Femur (tissue), 1 donor: Measurements from ENCODE around the gene PHEX.
"Not testable (repeated sequence)": the region's sequence is repeated elsewhere in the genome, so short reads cannot be mapped to it uniquely, and the experiment has no call there.

Experiments
- DNase-seq: peaks from one replicate; pipeline ENCODE4 v3.0.0-alpha.2; 2017

PHEX gene

DNA sequence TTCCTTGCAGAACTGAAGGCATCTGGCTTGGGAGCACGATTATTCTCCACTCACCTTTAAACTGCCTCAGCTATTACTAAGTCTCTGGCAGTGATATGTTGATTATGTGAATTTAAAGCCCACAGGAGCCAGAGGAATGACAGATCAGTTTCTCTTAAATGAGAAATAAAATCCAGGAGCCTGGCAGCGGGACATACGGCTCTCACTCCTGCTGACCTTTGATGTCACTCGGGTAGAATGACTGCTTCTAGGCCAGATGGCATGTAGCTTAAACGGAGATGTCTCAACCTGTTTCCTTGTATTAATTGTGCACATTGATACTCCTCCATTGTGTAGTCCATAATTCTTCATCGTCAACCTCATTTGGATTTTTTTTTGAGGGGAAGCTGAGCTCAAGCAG is 236.6 kb downstream of the PHEX start:
- DNase-seq: no peak

DNA sequence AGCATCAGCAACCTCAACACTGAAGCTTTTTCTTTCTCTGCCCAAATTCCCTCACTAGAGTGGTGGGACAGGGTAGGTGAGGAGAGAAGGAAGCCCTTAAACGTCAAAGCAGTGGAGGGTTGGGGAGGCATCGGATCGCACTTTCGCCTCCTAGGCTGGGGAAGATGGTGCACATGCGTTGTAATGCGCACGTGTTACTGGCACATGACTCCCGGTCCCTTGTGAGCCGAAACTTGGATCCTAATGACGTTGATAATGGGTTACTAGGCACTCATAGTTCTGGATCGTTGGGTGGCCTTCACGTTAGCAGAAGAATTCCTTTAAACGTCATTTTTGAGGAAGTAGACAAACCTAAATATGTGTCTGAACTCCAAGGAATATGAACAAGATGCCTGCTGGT is 240.5 kb downstream of the PHEX start, which contains the start of gene CBLL2:
Gene CBLL2 (plus strand): TSS at position 301 of the 400 bp plus-strand sequence. CDS start 79 bp downstream, at position 380.
- no peak for DNase-seq

DNA sequence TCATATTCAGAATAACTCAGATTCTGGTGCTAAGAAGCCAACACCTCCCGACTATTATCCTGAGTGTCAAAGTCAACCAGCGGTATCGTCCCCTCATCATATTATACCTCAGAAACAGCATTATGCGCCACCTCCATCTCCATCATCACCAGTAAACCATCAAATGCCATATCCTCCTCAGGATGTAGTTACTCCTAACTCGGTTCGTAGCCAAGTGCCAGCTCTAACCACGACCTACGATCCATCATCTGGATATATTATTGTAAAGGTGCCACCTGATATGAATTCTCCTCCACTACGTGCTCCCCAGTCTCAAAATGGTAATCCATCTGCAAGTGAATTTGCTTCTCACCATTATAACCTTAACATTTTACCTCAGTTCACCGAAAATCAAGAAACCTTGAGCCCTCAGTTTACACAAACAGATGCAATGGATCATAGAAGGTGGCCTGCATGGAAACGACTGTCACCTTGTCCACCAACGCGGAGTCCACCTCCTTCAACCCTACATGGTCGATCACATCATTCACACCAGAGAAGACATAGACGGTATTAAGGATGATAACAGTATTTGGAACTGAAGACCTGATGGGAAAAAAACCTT is 241.7 kb downstream of the PHEX start:
- no peak for DNase-seq

DNA sequence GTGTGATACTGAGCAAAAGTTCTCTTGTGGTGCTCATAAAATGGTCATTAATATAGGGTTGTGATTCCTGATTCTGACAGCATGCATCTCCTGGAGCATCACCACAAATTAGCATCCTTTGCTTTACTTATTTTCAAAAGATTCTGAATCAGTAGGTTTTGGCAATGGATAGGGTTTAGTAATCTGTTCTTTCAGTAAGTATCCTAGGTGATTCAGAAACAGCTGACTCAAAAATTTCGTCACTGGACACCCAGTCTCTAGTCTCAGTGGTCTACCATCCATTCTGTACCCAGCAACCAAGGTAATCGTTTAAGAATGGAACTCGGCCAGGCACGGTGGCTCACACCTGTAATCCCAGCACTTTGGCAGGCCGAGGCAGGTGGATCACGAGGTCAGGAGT is 244.7 kb downstream of the PHEX start:
- no peak for DNase-seq

DNA sequence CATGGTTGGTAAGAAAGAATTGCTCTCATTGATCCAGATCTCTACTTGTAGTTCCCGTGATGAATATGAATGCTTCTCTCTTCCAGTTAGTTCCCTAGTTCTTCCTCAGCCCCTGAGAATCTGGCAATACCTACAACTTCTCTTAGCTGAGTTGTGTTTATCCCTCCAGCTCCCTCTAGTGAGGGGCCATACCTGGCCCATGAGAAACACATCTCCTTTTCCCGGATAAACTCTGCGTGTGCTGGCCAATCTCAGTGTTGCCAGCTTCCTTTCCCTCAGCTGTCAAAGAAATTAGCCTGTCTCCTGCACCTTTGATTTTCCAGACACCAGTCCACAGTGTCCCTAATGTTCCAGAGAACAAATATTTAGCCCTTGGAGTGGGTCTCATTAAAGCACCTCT is 246.2 kb downstream of the PHEX start:
- no peak for DNase-seq

DNA sequence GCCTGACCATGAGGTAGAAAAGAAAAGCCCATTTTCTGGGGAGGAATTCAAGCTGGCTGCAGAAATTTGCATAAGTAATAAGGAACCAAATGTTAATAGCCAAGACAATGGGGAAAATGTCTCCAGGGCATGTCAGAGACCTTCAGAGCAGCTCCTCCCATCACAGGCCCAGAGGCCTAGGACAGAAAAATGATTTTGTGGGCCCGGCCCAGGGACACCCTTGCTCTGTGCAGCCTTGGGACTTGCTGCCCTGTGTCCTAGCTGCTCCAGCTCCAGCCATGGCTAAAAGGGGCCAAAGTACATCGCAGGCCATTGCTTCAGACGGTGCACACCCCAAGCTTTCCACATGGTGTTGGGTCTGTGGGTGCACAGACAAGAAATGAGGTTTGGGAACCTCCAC is 257.1 kb downstream of the PHEX start:
- not testable (repeated sequence) for DNase-seq

DNA sequence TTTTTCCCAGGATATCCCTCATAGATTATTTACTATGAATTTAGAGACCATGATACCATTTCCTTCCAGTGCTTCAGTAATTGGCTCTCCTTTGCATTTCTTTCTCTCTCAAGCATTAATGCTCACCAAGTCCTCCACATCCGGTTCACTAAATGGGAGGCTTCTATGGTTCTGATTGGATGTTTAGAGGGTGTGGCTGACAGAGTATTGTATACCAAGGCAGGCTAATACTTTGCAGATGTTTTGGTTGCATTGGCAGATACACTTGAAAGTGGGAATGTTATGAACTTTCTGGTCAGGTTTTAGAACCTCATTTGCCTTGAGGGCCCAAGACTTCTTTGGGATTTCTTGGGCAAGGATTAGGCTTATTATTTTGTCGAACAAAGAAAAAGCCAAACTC is 264.7 kb downstream of the PHEX start:
- no peak for DNase-seq

DNA sequence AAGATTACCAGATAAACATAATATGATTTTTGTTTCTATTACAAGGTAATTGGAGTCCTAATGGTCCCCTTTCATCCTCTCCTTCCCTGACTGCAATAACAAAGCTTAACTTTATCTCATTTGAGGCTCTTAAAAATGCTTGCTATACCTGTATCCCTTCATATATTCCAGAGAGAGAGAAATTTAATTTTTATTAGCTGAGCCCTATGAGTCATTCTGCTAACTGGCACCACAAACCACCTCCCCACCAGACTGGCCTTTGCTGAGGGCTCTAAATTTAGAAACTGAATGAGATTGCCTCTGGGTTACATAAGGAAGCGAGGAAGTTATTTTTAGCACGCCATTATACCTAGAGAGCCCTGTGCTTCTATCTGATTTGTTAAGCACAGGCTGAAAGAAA is 268.0 kb downstream of the PHEX start:
- peak; percentile 31 for DNase-seq
